Measurements from ENCODE around the gene RNF187.

The RNF187 gene

GRCh38 chr1:228508840-228509415 is 21.7 kb downstream of the RNF187 start:
- DNase-seq (ENCODE audit: low spot score) = no peak

GRCh38 chr1:228510101-228510802 is 23.1 kb downstream of the RNF187 start:
- DNase-seq (ENCODE audit: low spot score) = peak; percentile 80

DNA sequence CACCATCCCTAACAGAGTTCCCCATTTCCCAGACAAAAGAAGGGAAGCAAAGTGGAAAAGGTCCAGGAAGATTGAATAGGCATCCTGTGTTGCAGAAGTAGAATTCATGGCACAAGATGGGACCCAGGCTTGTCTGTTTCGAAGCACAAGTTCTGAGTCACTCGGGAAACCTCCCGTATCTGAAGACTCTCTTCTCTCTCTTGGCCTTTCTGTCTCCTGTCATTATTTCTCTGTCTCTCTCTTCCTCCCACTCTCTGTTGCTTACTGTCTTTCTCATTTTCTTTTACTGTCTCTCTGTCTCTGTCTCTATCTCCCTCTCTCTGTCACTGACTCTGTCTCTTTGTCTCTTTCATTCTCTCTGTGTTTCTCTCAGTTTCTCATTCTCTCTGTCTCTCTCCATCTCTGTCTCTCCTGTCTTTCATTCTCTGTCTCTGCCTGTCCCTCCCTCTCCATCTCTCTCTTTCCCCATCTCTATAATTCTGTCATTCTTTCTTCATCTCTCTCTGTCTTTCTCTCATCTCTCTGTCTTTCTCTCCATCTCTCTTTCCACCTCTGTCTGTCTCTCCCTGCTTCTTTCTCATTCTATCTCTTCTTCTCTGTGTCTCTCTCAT is 23.7 kb downstream of the RNF187 start:
- no peak for DNase-seq (ENCODE audit: low spot score)

GRCh38 chr1:228511546-228512445 is 24.6 kb downstream of the RNF187 start:
- no peak for DNase-seq (ENCODE audit: low spot score)

DNA sequence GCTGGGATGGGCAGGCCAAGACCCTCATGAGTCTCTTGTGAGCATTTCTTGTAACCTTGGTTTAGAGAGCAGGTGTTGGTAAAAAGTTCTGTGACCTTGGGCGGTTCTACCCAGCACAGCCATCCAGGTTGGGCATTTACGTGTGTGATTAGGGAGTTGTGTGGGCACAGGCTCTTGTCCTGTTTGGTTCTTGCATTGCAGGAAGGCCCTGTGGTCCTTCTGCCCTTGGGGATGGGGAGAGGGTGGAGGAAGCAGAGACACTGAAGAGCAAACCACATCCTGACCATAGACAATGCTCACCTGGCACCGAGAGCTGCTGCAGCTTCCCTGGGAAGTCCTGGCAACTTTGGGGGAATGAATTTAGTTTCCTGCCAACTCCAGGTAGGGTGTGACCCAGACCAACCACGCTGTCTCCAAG is 25.6 kb downstream of the RNF187 start:
- DNase-seq (ENCODE audit: low spot score) = no peak

DNA sequence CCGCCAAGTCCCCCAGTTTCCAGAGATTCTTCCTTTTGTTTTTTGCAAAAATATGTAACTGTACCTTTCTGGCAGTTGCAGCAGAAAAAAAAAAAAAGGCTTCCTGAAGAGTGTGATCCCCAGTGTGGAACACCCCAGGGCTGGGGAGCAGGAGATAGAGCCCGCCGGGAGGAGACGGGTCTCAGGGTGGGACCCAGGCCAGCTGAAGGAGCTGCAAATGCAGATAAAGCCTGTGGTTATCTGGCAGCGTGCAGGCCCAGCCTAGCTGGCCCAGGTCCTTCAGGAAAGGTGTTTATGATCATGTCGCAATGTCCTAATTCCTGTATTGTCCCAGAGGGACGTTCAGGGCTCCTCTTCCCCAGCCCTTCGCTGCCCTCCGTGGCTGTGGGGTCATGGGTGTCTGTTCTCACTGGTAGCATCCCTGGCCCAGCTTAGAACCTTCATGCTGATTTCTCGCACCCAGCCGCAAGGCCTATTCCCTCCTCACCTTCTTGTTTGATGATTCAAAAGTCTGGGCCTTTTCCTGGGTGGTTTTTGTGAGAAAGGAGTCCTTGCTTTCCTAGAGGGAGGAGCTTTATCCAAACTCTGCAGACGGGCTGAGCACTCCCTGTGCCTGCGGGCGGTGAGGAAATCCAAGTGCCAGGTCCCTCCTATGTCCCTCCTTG is 26.2 kb downstream of the RNF187 start:
- no peak for DNase-seq (ENCODE audit: low spot score)

DNA sequence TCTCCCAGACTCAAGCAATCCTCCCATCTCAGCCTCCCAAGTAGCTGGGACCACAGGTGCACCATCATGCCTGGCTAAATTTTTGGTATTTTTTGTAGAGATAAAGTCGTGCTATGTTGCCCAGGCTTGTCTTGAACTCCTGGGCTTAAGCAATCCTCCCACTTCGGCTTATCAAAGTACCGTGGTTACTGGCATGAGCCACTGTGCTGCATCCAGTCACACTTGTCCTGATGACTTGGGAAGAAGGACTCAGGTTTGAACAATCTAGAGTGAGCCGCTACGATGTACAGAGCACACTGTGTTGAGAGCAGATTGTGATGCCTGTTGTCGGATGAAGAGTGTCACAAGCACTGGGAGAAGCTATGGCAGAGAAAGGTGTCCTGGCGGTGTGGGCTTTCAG is 27.2 kb downstream of the RNF187 start:
- DNase-seq (ENCODE audit: low spot score) = no peak

- DNase-seq (ENCODE audit: low spot score) = peak; percentile 59
Measured at GRCh38 chr1:228515200-228515834, 28.1 kb downstream of the RNF187 start.

DNA sequence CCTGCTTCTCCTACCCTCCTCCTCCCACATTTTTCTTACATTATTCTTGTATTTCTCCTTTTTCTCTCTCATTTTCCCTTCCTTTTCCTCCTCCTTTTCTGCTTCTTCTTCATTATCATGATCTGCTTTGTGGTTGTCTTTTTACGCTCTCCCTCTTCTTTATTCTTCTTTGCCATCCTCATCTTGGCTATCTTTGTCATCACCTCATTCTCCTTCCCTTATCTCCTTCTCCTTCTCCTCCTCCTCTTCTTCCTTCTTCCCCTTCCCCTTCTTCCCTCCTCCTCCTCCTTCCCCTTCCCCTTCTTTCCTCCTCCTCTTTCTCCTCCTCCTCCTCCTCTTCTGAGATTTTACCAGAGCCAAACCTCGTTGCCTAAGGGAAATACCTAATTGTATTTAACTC is 30.5 kb downstream of the RNF187 start:
- DNase-seq (ENCODE audit: low spot score) = no peak

DNA sequence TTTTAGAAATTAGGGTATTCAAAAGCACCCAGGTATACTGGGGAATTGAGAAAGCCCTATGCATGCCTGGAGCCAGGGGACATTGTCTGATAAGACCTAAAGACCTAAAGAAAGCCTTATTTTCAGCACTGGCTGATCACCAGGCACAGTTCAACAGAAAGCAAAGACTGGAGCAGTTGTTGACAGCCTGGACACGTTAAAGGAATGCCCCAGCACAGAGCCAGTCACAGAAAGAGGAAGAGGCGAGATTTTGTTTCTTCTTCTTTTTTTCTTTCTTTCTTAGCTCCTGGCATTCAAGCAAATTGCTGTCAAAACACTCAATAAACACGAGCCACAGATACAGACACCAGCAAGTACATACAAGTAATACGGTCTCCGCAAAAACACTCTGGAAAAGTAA is 40.4 kb downstream of the RNF187 start:
- DNase-seq (ENCODE audit: low spot score) = no peak

- no peak for DNase-seq (ENCODE audit: low spot score)
Measured at GRCh38 chr1:228528612-228529011, 41.4 kb downstream of the RNF187 start.

GRCh38 chr1:228530086-228530758 is 43.0 kb downstream of the RNF187 start:
- no peak for DNase-seq (ENCODE audit: low spot score)

DNA sequence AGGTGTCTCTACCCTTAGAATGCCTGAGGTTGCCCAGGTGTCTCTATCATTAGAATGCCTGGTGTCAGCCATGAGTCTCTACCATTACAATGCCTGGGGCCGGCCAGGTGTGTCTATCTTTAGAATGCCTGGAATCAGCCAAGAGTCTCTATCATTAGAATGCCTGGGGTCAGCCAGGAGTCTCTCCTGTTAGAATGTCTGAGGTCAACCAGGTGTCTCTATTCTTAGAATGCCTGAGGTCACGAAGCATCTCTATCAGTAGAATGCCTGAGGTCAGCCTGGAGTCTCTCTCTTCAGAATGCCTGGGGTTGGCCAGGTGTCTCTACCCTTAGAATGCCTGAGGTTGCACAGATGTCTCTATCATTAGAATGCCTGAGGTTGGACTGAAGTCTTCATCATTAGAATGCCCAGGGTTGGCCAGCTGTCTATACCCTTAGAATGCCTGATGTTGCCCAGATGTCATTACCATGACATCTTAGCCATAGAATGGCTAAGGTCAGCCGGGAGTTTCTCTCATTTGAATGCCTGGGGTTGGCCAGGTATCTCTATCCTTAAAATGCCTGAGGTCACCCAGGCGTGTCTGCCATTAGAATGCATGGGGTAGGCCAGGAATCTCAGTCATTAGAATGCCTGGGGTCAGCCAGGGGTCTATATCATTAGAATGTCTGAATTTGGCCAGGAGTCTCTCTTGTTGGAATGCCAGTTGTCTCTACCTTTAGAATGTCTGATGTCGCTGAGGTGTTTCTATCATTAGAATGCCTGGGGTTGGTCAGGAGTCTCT is 44.0 kb downstream of the RNF187 start:
- peak; percentile 10 for DNase-seq (ENCODE audit: low spot score)

GRCh38 chr1:228538831-228539230 is 51.6 kb downstream of the RNF187 start:
- no peak for DNase-seq (ENCODE audit: low spot score)

DNA sequence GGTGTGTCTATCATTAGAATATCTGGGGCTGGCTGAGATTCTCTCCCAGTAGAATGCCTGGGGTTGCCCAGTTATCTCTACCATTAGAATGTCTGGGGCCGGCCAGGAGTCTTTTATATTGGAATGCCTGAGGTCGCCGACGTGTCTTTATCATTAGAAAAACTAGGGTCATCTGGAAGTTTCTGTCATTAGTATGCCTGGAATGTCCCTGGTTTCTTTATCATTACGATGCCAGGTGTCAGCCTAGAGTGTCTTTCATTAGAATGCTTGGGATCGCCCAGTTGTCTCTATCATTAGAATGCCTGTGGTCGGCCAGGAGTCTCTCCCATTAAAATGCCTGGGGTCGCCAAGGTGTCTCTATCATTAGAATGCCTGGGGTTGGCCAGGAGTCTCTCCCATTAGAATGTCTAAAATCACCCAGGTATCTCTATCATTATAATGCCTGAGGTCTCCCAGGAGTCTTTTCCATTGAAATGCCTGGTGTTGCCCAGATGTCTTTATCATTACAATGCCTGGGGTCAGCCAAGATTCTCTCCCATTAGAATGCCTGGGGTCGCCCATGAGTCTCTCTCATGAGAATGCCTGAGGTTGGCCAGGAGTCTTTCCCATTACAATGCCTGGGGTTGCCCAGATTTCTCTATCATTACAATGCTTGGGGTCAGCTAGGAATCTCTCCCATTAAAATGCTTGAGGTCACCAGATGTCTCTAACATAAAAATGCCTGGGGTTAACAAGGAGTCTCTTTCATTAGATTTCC is 53.2 kb downstream of the RNF187 start:
- DNase-seq (ENCODE audit: low spot score) = peak; percentile 21

DNA sequence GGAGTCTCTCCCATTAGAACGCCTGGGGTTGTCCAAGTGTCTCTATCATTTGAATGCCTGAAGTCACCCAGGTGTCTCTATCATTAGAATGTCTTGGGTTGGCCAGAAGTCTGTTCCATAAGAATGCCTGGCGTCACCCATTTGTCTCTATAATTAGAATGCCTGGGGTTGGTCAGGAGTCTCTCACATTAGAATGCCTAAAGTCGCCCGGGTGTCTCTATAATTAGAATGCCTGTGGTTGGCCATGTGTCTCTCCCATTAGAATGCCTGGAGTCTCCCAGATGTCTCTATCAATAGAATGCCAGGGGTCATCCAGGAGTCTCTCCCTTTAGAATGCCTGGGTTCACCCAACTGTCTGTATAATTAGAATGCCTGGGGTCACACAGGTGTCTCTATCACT is 54.5 kb downstream of the RNF187 start:
- DNase-seq (ENCODE audit: low spot score) = peak; percentile 31

DNA sequence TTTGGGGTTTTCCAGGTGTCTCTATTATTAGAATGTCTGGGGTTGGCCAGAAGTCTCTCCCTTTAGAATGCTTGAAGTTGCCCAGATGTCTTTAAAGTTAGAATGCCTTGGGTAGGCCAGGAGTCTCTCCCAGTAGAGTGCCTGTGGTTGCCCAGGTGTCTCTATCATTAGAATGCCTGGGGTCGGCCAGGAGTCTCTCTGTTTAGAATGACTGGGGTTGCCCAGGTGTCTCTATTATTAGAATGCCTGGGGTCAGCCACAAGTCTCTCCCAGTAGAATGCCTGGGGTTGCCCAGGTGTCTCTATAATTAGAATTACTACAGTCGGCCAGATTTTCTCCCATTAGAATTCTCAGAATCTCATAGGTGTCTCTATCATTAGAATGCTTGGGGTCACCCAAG is 55.2 kb downstream of the RNF187 start:
- DNase-seq (ENCODE audit: low spot score) = no peak

DNA sequence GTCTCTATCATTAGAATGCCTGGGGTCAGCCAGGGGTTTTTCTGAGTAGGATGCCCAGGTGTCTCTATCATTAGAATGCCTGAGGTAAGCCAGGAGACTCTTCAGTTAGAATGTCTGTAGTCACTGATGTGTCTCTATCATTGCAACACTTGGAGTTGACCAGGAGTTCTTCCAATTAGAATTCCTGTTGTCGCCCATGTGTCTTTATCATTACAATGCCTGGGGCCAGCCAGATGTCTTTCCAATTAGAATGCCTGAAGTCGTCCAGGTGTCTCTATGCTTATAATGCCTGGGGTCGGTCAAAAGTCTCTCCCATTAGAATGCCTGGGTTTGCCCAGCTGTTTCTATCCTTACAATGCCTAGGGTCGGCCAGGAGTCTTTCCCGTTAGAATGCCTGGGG is 55.8 kb downstream of the RNF187 start:
- DNase-seq (ENCODE audit: low spot score) = peak; percentile 12

DNA sequence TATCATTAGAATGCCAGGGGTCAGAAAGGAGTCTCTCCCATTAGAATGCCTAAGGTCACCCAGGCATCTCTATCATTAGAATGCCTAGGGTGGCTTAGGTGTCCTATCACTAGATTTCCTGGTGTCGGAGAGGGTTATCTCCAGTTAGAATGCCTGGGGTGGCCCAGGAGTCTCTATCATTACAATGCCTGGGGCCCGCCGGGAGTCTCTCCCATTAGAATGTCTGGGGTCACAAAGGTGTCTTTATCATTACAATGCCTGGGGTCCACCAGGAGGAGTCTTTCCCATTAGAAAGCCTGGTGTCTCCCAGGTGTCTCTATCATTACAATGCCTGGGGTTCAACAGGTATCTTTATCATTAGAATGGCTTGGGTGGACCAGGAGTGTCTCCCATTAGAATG is 56.2 kb downstream of the RNF187 start:
- no peak for DNase-seq (ENCODE audit: low spot score)

All from cerebellar cortex (tissue), 1 donor.